Lower leg skin (tissue), 4 donors: ENCODE data around the gene HMGXB3. TPM values are rescaled to one million over a fixed set of nuclear protein-coding genes. Genes with fewer than 3 reads are reported as not detected.

Source experiments
- DNase-seq, 2 donors: peaks; one replicate each; pipeline ENCODE4 v3.0.0-alpha.2; 2019; ENCODE audit warnings: low spot score in 2 of 2
- H3K4me3 ChIP-seq: fragments of 200-600 bp; sonication (generic); 2 replicates; pipeline ENCODE4 v1.5.1; 2017; ENCODE audit warnings: mild to moderate bottlenecking, low read depth; ENCODE audit not compliant: poor library complexity, severe bottlenecking
- POLR2A ChIP-seq, 2 donors: fragments of 450-650 bp; IDR thresholded peaks; one replicate each; pipeline ENCODE4 v1.6.1; 2016 to 2017; ENCODE audit warnings: antibody characterized with exemption in 2 of 2, mild to moderate bottlenecking in 1 of 2, moderate library complexity in 1 of 2
- WGBS, 2 donors: methylation state at CpG; one replicate each; pipeline ENCODE4 v1.1.5; 2018; 5-methylcytosine and 5-hydroxymethylcytosine counted together
- intact Hi-C: fragments of 100-400 bp; cut with DNase I; formaldehyde crosslinking; loops from one replicate; pipeline ENCODE4 v1.15.0; 2023; ENCODE audit warnings: low total_unique reads
- total RNA-seq, 4 donors: library from RNA; depleted of rRNA; stranded (reverse); fragments of >200 nt; gene quantifications; one replicate each; pipeline ENCODE4 v1.1.0, GENCODE V29; 2016
- TF ChIP-seq, protein P1 (sequence below), 3 donors: fragments of 450-650 bp; IDR thresholded peaks; one replicate each; pipeline ENCODE4 v1.5.1; 2016; ENCODE audit warnings: antibody characterized with exemption in 3 of 3, mild to moderate bottlenecking in 3 of 3, moderate library complexity in 2 of 3

Gene HMGXB3
- total RNA-seq, 4 donors from 2014 or later, result 24.6 to 32.0 (median 26.1) TPM

DNA sequence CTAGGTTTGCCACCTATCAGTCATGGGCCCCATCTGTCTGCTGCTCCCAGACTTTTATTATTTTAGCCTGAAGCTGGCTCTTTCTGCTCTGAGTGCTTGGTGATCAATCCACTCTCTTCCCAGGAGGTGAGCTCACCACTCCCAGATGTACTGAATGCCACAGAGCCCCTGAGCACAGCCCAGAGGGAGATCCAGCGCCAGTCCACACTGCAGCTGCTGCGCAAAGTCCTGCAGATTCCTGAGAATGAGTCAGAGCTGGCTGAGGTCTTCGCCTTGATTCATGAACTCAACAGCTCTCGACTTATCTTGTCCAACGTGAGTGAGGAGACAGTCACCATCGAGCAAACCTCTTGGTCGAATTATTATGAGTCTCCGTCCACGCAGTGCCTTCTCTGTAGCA lies 36.0 kb downstream of the HMGXB3 start:
- intact Hi-C loops, result no loop called here
- H3K4me3 ChIP-seq, result no peak overlapping the region
- 63 to 78% methylated on average over 9 of the region's 9 CpGs for WGBS, 2 donors
- DNase-seq, result no peak
- TF ChIP-seq, protein P1, sequence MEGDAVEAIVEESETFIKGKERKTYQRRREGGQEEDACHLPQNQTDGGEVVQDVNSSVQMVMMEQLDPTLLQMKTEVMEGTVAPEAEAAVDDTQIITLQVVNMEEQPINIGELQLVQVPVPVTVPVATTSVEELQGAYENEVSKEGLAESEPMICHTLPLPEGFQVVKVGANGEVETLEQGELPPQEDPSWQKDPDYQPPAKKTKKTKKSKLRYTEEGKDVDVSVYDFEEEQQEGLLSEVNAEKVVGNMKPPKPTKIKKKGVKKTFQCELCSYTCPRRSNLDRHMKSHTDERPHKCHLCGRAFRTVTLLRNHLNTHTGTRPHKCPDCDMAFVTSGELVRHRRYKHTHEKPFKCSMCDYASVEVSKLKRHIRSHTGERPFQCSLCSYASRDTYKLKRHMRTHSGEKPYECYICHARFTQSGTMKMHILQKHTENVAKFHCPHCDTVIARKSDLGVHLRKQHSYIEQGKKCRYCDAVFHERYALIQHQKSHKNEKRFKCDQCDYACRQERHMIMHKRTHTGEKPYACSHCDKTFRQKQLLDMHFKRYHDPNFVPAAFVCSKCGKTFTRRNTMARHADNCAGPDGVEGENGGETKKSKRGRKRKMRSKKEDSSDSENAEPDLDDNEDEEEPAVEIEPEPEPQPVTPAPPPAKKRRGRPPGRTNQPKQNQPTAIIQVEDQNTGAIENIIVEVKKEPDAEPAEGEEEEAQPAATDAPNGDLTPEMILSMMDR (IDR thresholded peaks at IDR 0.05), result no peak
- no peak for TF ChIP-seq POLR2A (IDR thresholded peaks at IDR 0.05)

DNA sequence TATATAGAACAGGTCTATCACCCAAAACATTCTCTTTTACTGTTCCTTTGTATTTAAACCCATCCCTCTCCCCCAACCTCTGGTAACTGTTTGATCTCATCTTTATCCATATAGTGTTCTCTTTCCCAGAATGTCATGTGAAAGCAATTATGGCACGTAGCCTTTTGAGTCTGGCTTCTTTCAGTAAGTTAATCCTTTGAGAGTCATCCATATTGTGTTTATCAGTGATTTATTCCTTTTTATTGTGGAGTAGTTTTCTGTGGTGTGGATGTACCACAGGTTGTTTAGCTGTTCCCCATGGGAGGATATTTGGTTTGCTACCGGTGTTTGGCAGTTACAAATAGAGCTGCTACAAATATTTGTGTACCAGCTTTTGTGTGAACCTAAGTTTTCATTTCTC lies 38.0 kb downstream of the HMGXB3 start:
- TF ChIP-seq, protein P1 (IDR thresholded peaks at IDR 0.05), result no peak
- TF ChIP-seq POLR2A (IDR thresholded peaks at IDR 0.05), result no peak
- WGBS, 2 donors, result 70 to 77% methylated on average over 2 of the region's 2 CpGs
- no peak overlapping the region for H3K4me3 ChIP-seq
- intact Hi-C loops, result no loop called here
- no peak for DNase-seq

DNA sequence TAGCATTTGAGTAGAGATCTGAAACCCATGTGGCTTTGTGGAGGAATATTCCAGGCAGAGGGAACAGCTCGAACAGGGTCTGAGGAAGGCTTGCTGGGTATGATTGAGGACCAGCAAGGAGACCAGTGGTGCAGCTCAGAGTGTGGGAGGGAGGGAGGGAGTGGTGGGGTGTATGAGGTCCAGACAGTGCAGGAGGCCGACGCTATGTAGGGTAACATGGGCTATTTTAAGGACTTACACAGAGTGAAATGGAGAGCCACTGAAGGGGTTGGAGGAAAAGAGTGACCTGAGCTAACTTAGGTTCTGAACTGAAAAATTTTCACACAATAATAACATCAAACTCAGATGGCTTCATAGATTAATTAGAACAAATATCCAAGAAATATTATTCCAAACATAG lies 41.9 kb downstream of the HMGXB3 start:
- TF ChIP-seq POLR2A (IDR thresholded peaks at IDR 0.05), result no peak
- TF ChIP-seq, protein P1 (IDR thresholded peaks at IDR 0.05), result no peak
- WGBS, 2 donors, result 94 to 95% methylated on average over 3 of the region's 3 CpGs
- no peak overlapping the region for H3K4me3 ChIP-seq
- intact Hi-C loops, result no loop called here
- no peak for DNase-seq

DNA sequence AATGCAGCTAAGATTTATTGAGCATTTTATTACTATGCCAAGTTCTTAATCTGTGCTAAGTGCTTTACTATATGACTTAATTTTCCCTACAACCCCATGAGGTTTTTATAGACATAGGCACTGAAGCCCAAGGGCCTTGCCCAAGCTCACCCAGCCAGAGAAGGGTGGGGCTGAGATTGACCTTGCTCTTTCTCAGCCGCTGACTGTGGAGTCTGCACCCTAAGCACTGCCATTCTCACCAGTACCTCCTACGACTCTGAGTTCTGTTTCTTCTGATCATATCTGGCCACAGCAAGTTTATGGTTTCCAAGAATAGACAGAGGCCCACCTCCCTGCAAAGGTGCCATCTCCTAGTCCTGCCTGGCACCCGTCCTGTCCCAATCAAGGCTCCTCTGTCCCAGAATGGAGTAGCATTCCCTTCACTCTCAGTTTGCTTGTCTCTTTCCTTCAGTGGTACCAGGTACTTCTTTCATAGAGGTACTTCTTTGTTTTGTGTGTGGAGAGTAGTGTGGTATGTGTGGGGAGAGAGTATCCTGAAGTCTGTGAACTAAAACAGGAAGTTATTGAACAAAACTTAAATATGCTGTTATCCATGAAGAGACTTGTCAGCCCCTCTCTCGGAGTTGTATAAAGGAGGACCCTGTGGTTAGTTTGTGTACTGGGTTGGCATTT lies 43.3 kb downstream of the HMGXB3 start:
- intact Hi-C loops, result no loop called here
- H3K4me3 ChIP-seq, result no peak overlapping the region
- no peak for TF ChIP-seq POLR2A (IDR thresholded peaks at IDR 0.05)
- TF ChIP-seq, protein P1 (IDR thresholded peaks at IDR 0.05), result no peak
- 63 to 72% methylated on average over 4 of the region's 4 CpGs for WGBS, 2 donors
- DNase-seq, result no peak

DNA sequence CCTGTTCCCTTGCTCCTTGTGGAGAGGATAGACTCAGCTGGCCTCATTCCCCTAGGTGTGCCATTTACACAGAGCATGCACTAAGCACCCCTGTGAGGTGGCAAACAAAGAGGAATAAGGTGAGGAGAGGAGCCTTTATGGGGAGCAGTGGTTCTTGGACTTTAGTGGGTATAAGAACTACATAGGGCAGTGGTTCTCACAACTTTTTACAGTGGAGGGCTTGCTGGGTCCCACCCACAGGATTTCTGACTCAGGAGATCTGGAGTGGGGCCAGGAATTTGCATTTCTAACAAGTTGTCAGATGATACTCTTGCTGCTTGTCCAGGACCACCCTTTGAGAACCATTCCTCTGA lies 43.8 kb downstream of the HMGXB3 start:
- TF ChIP-seq POLR2A (IDR thresholded peaks at IDR 0.05), result no peak
- TF ChIP-seq, protein P1 (IDR thresholded peaks at IDR 0.05), result no peak
- DNase-seq, result no peak
- intact Hi-C loops, result no loop called here
- no peak overlapping the region for H3K4me3 ChIP-seq

DNA sequence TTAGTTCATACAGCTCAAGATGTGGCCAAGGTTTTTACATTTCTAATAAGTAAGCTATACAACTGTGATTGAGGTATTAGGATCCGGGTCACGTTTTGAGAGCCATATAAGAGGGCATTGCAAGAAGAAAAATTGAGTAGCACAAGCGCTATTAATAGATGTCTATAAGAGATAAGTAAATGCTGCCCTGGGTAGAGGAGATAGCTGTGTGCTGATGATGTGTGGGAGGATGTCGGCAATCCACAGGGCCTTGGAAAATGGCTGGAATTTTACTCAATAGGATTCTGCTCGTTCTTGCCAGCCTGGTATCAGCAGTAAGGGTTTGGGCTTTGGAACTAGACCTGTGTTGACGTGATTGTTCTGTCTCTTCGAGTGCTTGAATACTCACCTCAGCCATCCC lies 44.2 kb downstream of the HMGXB3 start:
- 86 to 90% methylated on average over 7 of the region's 7 CpGs for WGBS, 2 donors

More for the DNA sequence above, 44.2 kb downstream of the HMGXB3 start:
- DNase-seq, result no peak
- no peak overlapping the region for H3K4me3 ChIP-seq
- intact Hi-C loops, result no loop called here
- TF ChIP-seq POLR2A (IDR thresholded peaks at IDR 0.05), result no peak
